KOPT-K1 (cell line): ENCODE results near the gene REG1B.

Source experiments
- H3K27ac ChIP-seq: fragments of 200-600 bp; sonication (generic); 2 replicates; pipeline ENCODE4 v1.5.1; 2016; ENCODE audit warnings: antibody characterized with exemption, mild to moderate bottlenecking, low read depth, low read length; ENCODE audit not compliant: poor library complexity, severe bottlenecking
- H3K36me3 ChIP-seq: fragments of 200-600 bp; sonication (generic); 2 replicates; pipeline ENCODE4 v1.5.1; 2017; ENCODE audit warnings: antibody characterized with exemption, mild to moderate bottlenecking, low read length, moderate library complexity; ENCODE audit not compliant: insufficient read depth
- H3K9me3 ChIP-seq: fragments of 200-600 bp; sonication (generic); 2 replicates; pipeline ENCODE4 v1.5.1; 2017; ENCODE audit warnings: antibody characterized with exemption, low read length, mild to moderate bottlenecking; ENCODE audit not compliant: insufficient read depth, poor library complexity, severe bottlenecking

REG1B gene

GRCh38 chr2:79087785-79088364, at the start of gene REG1B:
Gene REG1B (minus strand): TSS chr2:79087993. CDS start chr2:79087612, 381 bp downstream.
- Histone ChIP-seq H3K9me3 (no peaks in the 10 kb centered on the region), H3K27ac (no peak within 1 kb of the TSS), H3K36me3 (no peaks in the 10 kb centered on the region)

- no peak overlapping the region for H3K27ac ChIP-seq
- H3K9me3 ChIP-seq: no peaks in the 10 kb centered on the region
- no peaks in the 10 kb centered on the region for H3K36me3 ChIP-seq
These were observed 43.9 kb upstream of the REG1B start for GRCh38 chr2:79131687-79132086.

DNA sequence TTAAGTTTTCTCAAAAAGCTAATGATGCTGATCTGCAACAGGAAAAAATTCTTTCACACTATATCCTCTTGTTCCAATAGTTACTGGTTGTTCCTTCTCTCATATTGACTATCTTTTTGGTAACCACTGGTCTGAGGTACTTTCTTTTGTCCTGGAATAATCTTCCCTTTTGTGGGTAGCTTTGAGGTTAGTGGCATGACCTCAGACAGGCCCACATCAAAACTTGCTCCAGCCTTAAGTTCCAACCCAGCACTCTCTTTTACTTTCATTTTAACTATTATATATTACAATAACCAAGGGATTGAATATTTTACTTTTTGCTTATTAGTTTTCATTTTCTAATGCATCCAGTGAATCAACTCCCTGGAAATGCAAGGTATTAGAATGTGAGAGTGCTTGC, 42.0 kb upstream of the REG1B start:
- Histone ChIP-seq H3K27ac (no peak overlapping the region), H3K36me3 (no peaks in the 10 kb centered on the region), H3K9me3 (no peaks in the 10 kb centered on the region)

DNA sequence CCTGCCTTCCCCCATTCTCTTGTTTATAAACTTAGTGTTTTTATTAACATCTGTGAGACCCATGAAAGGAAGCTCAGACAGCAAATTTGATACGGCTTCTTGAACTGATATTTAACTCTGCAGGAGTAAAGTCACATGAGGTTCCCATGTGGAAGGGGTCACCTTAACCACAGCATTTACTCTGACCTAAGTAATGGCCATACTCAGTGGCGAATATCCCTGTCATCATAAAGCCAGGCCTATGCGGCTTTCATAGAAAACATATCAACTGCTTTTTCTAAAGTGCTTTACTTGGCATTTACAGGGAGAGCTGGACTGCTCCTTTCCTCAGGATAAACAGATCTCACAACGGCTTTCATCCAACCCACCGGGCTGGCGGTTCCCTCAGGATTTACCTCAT, 41.5 kb upstream of the REG1B start:
- Histone ChIP-seq H3K36me3 (no peaks in the 10 kb centered on the region), H3K27ac (no peak overlapping the region), H3K9me3 (no peaks in the 10 kb centered on the region)

DNA sequence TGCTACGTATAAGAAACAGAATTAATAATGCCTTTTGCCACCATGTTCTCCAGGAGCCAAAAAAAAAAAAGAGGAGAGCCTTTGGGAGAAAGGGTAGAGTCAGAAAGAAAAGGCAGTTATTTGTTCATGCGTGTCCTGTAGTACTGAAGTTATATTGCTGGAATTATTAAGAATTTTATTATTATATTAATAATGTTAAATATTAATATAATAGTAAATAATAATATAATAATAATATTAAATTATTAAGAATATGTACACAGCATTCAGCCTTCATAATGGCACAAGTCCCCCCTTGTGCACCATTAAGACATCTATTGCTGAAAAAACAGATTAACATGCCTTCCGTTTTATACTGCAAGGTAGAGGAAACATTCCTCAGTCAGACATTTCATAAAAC, 40.6 kb upstream of the REG1B start:
- H3K36me3 ChIP-seq: no peaks in the 10 kb centered on the region
- no peak overlapping the region for H3K27ac ChIP-seq
- H3K9me3 ChIP-seq: no peaks in the 10 kb centered on the region

DNA sequence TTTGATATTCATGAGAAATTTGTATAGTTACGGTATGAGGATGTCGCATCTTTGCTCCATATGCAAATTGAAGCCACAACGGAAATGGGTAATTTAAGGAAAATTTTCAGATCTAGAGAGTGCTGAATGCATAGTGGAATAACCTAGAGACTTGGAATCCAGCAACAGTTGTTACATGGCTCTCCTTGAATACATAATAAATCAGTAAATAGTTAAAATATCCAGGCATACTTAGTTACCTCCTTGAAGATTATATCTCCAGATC, 37.9 kb upstream of the REG1B start:
- Histone ChIP-seq H3K27ac (no peak overlapping the region), H3K36me3 (no peaks in the 10 kb centered on the region), H3K9me3 (no peaks in the 10 kb centered on the region)

GRCh38 chr2:79124907-79125720, 37.3 kb upstream of the REG1B start:
- Histone ChIP-seq H3K9me3 (no peaks in the 10 kb centered on the region), H3K36me3 (no peaks in the 10 kb centered on the region), H3K27ac (no peak overlapping the region)

- Histone ChIP-seq H3K9me3 (no peaks in the 10 kb centered on the region), H3K36me3 (no peaks in the 10 kb centered on the region), H3K27ac (no peak overlapping the region)
These were observed 34.9 kb upstream of the REG1B start for GRCh38 chr2:79122676-79123075.

GRCh38 chr2:79120194-79120713, 32.5 kb upstream of the REG1B start, which contains the start of gene REG1A:
Gene REG1A (plus strand): TSS chr2:79120488. CDS start chr2:79120862, 374 bp downstream.
- Histone ChIP-seq H3K27ac (no peak within 1 kb of the TSS), H3K36me3 (no peaks in the 10 kb centered on the region)

GRCh38 chr2:79116997-79117928, 29.5 kb upstream of the REG1B start:
- no peaks in the 10 kb centered on the region for H3K9me3 ChIP-seq
- no peak overlapping the region for H3K27ac ChIP-seq
- H3K36me3 ChIP-seq: no peaks in the 10 kb centered on the region

More at GRCh38 chr2:79120194-79120713, 32.5 kb upstream of the REG1B start, which contains the start of gene REG1A:
- no peaks in the 10 kb centered on the region for H3K9me3 ChIP-seq

- H3K9me3 ChIP-seq: no peaks in the 10 kb centered on the region
- H3K27ac ChIP-seq: no peak overlapping the region
- H3K36me3 ChIP-seq: no peaks in the 10 kb centered on the region
These were observed 27.2 kb upstream of the REG1B start for GRCh38 chr2:79114797-79115494.

DNA sequence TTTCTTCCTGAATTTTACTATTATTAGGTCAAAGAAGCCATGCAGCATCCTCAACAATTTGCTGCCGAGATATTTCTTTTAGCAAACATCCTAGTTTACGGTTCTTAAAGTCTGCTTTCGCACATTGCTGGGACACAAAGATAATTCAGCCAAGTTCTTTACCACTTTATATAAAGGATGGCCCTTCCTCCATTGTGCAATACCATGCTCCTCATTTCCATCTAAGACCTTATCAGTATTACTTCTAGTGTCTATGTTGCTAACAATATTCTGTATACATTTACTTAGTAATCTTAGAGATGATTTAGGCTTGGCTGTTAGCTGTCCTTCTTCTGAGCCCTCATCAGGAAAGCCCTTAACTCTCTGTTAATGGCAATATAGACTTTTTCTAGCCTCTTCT, 24.5 kb upstream of the REG1B start:
- H3K9me3 ChIP-seq: no peaks in the 10 kb centered on the region

DNA sequence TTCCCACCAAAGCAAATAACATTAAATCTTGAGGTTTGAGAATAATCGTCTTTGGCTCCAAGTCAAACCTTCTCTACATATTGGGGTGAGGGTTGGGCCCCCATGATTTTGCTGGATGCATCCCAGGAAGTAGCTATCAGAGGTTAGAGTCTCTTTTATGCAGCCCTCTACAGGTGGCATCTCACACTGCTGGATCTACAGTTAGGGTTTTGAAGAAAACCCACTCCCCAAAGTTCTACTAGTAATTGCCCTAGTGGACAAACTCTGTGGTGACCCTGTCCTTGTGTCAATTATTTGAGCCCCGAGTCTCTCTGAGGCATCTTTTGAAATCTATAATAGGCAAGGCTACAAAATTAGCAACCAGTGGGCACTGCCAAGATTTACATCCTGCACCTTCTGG, 17.5 kb upstream of the REG1B start:
- Histone ChIP-seq H3K9me3 (no peaks in the 10 kb centered on the region), H3K36me3 (no peaks in the 10 kb centered on the region), H3K27ac (no peak overlapping the region)

More for the DNA sequence above, 24.5 kb upstream of the REG1B start:
- Histone ChIP-seq H3K27ac (no peak overlapping the region), H3K36me3 (no peaks in the 10 kb centered on the region)

GRCh38 chr2:79103214-79103613, 15.4 kb upstream of the REG1B start:
- Histone ChIP-seq H3K9me3 (no peaks in the 10 kb centered on the region), H3K36me3 (no peaks in the 10 kb centered on the region), H3K27ac (no peak overlapping the region)
